ENCODE data around the gene RGMA.

GRCh38 chr15:93091465-93091864, 2.5 kb upstream of the RGMA start:
- TF ChIP-seq CTCF (IDR thresholded peaks at IDR 0.05; ENCODE audit: poor library complexity, severe bottlenecking) (no peak), SMC3 (conservative IDR thresholded peaks at IDR 0.05; ENCODE audit: poor library complexity) (no peak), TAF1 (IDR thresholded peaks at IDR 0.05; ENCODE audit: low read depth) (no peak), EZH2 (IDR thresholded peaks at IDR 0.05; ENCODE audit: borderline replicate concordance, insufficient read depth, low read length, poor library complexity, severe bottlenecking) (no peak), EP300 (conservative IDR thresholded peaks at IDR 0.05; ENCODE audit: poor library complexity, severe bottlenecking) (no peak), POLR2AphosphoS5 (IDR thresholded peaks at IDR 0.05) (no peak), MXI1 (conservative IDR thresholded peaks at IDR 0.05; ENCODE audit: poor library complexity, severe bottlenecking) (no peak)

All from neural cell (in vitro differentiated cells).